GM21717 (cell line): ENCODE results near the gene E2F8.
"Not testable (repeated sequence)": the region's sequence is repeated elsewhere in the genome, so short reads cannot be mapped to it uniquely, and the experiment has no call there.

Experiments used
- ATAC-seq: cut with Tn5 transposase; IDR thresholded peaks from one replicate; pipeline ENCODE4 v1.9.1; 2021; ENCODE audit warnings: mild to moderate bottlenecking, moderate library complexity; ENCODE audit not compliant: unreplicated experiment

Gene E2F8, protein sequence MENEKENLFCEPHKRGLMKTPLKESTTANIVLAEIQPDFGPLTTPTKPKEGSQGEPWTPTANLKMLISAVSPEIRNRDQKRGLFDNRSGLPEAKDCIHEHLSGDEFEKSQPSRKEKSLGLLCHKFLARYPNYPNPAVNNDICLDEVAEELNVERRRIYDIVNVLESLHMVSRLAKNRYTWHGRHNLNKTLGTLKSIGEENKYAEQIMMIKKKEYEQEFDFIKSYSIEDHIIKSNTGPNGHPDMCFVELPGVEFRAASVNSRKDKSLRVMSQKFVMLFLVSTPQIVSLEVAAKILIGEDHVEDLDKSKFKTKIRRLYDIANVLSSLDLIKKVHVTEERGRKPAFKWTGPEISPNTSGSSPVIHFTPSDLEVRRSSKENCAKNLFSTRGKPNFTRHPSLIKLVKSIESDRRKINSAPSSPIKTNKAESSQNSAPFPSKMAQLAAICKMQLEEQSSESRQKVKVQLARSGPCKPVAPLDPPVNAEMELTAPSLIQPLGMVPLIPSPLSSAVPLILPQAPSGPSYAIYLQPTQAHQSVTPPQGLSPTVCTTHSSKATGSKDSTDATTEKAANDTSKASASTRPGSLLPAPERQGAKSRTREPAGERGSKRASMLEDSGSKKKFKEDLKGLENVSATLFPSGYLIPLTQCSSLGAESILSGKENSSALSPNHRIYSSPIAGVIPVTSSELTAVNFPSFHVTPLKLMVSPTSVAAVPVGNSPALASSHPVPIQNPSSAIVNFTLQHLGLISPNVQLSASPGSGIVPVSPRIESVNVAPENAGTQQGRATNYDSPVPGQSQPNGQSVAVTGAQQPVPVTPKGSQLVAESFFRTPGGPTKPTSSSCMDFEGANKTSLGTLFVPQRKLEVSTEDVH

DNA sequence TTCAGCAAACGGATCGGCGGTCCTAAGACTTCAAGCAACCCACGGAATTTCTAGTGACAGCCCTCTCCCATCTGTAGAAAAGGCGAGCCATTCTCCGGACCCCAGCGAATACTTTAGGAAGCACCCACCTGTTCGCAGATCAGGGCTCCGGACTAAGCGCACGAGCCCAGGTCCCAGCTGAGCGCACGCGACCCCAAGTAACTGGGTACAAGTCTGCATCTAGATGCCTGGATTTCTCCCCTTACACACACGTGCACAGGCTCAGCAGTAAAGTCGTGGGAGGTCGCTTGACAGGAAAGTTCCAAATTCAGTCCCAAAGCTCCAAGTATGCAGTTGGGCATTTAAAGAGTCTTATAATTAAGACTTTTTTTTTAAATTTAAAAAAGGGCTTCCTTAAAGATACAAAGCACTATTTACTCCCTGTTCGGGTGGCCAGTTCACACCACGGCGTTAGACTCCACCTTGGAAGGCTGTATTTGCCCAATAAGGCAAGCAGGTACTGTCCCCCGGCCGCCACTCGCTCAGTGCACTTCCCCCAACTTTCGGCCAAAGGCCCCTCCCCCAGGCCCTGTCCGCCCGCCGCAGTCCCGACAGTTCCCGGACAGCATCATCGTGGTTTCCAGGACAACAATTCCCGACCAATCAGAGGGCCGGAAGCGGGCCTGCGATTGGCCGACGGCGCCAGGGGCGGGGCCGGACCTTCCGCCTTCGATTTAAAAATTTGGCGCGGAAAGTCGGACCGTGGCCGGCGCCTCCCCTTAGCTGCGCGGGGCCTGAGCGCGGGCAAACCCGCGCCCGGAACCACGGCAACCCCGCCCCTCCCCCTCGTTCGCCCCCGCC is at the start of gene E2F8:
Gene E2F8, minus strand, starts transcription at position 526 of the 840 bp plus-strand sequence. CDS start 824 bp downstream, outside the sequence.
- peak; percentile 90 for ATAC-seq

DNA sequence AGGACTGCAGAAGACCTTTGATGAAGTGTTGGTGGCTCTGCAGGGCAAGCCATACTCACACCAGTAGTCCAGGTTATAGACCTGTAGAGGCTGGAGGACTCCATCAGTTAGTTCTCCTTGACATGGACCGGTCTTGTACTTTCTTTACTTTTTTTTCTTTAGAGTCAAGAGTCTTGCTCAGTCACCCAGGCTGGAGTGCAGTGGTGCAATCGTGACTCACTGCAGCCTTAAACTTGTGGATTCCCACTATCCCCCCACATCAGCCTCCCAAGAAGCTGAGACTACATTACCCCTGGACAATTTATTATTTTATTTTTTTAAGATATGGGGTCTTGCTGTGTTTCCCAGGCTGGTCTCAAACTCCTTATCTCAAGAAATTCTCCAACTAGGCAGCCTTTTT is 49.6 kb upstream of the E2F8 start:
- no peak for ATAC-seq

DNA sequence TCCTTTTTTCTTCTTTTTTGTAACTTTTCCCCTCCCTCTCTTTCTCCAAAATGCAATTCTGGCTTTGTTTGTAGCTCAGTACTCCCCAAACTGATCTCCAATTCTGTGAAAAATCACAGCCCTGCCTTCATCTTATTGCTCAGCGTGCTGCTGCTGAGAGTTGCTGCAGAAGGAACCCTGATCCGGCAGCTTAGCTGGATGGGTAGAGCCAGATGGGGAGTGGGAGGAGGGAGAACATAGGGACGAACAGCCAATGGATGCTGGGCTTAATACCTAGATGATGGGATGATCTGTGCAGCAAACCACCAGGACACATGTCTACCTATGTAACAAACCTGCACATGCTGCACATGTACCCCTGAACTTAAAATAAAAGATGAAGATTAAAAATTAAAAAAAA is 47.5 kb upstream of the E2F8 start:
- ATAC-seq: no peak

DNA sequence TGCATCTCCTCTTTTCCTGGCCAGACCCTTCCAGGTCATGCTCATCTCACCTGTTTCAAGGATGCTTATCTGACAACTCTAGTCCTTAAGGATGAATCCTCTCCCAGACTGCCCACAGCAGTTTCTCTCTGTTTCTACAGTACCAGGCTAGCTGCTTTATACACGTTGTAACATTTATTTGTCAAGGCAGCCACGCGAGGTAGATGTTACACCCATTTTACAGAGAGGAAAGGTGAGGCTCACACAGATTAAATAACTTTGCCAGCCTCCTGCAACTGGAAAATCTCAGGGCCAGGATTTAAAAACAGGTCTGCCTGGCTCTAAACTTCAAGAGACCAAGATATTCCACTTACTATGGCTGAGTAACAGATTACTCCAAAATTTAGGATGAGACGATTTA is 45.7 kb upstream of the E2F8 start:
- no peak for ATAC-seq

DNA sequence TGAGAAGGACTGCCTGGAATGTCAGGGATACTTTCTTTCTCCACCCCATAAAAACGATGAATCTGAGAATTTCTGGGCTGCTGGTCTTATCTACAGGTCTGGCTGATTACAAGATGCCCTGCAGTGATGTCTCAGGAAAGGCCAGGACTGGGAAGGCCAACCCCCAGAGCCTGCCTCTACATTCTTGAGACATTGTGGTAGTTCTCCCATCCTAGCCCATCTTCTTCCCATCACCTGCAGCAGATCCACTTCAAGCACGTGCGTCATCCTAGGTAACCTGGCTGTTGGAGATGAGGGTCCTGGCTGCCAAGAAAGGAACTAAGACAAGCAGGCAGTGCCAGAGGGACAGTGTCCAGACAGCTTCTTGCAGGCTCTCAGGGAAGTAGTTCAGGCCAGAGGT is 44.1 kb upstream of the E2F8 start:
- no peak for ATAC-seq

DNA sequence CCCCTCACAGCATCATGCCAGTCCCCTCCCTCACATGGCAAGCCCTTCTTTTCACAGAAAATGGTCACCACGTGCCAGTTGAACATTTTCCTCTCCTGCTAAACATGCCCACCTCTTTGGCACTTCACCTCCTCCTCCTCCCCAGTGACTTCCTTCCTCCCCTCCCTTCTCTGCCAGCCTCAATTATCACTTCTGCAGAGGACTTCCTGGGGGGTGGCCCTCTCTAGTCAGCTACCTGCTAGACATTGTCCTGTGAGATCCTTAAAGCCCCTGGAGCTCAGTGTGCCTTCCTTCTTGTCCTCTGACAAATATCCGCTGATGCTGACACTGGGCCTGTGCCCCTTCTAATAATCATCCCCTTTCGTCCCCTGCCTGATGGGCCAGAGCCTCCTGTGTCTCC is 43.2 kb upstream of the E2F8 start:
- no peak for ATAC-seq

DNA sequence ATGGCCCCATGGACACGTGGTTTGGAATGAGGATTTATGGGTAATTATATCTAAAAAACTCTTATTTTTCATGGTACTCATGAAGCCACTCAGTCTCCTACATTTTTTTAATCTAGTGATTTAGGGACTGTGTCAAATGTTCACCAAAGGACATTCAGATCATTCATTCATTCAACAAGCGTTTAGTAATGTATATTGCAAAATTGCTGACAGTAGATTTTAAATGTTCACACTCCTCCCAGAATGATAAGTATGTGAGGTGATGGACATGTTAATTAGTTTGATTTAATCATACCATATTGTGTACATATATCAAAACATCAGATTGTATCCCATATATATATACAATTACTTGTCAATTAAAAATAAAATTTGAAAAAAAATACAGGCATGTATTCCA is 40.8 kb upstream of the E2F8 start:
- no peak for ATAC-seq

DNA sequence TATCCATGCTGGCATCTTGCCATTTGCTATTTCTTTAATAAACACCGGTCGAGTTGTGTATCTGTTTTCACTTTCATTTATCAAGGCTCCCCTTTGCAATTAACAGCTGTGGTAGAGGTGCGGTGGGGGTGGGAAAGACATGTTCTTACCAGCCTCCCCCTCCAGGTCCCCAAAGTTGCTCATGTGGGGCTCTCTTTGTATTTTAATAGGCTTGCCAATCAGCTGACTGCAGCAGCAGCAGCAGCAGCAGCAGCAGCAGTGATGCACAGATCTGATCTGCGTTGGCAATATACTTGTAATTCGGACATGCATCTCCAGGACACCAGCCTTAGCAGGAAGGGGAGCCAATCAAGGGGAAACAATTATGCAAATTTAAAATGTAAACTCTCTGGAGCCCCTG is 40.3 kb upstream of the E2F8 start:
- no peak for ATAC-seq

DNA sequence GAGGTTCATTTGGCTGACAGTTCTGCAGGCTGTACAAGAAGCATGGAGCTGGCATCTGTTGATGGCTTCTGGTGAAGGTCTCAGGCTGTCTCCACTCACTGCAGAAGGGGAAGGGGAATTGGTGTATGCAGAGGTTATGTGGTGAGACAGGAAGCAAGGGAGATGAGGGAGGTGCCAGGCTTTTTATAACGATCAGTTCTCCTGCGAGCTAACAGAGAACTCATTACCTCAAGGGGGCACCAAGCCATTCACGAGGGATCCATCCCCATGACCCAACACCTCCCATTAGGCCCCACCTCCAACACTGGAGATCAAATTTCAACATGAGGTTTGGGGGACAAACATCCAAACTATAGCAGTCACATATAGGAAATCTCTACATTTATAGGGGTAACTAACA is 38.7 kb upstream of the E2F8 start:
- no peak for ATAC-seq

DNA sequence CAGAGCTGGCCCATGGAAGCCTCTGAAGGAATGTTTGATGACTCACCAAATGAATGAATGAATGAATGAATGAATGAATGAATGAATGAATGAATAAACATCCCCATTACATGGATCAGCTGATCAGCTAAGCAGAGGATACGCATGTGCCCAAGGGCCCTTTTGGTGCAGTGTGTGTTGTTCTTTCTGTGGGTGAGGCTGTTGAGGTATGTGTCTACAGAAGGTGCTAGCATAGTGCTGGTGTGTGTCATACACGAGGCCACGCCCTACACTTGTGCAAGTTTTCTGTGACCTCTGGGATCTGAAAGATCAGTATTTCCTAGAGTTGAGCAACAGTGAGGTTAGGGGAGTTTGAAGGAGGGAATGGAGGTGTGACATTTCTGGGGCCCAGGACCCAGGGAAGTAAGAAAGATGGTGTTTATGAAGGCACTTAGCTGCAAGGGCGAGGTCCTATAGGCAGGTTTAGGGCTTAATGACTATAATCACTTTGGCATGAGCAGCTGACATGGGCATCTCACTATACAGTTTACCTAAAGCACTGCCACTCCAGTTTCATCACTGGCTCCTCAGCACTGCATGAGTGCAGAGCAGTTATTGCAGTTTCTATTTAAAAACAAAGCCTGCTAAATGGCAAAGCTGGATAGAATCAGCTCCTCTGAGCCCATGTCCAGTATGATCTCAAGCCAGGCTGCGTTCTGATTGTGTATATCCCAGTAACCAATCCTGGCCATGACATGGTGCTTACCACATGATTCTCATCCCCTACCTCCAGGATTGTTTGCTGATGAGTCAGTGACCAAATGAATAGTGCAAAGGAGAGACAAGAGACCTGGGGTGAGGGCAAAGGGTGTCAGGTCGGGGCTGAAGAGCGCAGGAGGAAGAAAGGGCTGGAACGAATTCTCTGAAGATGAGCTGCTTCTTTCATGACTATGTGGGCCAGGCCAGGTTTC is 36.4 kb upstream of the E2F8 start:
- no peak for ATAC-seq

DNA sequence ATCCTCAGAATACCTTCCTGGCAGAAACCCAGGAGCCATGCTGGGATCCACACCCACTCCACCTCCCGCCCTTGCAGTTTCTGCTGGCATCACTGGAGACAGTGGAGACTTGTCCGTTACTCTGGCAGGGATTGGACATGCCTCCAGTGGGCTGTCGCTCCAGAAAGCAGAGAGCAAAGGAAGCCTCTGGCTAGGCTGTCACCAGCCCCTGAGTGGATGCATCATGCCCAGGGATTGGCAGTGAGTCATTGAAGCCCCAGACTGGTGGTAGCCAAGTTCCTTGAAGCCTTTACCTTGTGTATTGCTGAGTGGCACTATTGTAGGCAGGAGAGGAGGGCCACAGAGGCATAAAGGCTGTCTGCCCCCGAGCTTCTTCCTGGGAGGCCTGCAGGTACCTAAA is 34.8 kb upstream of the E2F8 start:
- ATAC-seq: no peak

DNA sequence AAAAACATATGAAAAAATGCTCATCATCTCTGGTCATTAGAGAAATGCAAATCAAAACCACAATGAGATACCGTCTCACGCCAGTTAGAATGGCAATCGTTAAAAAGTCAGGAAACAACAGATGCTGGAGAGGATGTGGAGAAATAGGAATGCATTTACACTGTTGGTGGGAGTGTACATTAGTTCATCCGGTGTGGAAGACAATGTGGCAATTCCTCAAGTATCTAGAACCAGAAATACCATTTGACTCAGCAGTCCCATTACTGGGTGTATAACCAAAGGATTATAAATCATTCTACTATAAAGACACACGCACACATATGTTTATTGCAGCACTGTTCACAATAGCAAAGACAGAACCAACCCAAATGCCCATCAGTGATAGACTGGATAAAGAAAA is 32.5 kb upstream of the E2F8 start:
- not testable (repeated sequence) for ATAC-seq

DNA sequence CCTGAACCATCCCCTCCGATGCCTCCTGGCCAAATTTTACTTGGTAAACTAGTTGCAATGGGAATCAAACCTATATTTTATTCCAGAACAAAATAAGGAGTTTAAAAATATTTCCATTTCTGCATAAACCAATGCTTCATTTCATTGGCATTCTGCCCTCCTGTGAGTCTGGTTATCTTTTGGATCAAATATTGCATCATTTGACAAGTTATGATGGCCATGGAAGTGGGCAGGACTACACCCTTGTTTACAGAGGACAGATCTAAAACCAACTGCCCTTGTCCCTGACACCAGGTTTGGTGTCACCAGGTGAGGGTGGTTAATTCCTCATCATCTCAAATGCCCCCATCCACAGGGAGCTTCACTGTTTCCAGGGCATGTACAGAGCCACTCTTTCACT is 28.2 kb upstream of the E2F8 start:
- ATAC-seq: no peak

DNA sequence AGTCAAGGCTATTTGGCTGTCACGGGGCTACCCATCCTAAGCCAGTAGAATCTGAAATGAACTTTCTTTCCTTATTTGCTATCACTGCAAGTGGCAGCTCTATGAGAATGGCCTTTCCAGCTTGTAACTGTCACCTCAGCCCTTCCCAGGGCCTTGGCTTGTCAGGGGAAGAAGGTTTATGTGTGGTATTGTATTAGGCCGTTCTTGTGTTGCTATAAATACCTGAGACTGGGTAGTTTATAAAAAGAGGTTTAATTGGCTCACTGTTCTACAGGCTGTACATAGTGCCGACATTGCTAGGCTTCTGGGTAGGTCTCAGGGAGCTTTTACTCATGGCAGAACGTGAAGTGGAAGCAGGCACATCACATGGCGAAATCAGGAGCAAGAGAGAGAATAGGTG is 26.8 kb upstream of the E2F8 start:
- ATAC-seq: no peak

DNA sequence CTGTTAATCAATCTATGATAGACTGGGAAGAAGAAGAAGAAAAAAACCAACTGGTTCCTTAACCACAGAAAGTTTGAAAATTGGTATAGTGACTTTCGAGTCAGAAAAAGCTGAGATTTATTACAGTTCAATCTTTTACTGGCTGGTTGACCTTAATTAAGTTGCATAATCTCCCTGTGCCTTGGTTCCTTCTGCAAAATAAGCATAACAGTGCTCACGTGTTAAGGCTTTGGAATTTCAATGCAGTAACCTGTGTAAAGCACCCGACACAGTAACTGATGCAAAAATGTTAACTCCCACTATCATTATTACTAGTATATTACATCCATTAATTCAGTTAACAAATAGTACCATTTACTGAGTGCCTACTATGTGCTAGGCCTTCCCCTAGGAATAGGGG is 22.6 kb upstream of the E2F8 start:
- no peak for ATAC-seq

DNA sequence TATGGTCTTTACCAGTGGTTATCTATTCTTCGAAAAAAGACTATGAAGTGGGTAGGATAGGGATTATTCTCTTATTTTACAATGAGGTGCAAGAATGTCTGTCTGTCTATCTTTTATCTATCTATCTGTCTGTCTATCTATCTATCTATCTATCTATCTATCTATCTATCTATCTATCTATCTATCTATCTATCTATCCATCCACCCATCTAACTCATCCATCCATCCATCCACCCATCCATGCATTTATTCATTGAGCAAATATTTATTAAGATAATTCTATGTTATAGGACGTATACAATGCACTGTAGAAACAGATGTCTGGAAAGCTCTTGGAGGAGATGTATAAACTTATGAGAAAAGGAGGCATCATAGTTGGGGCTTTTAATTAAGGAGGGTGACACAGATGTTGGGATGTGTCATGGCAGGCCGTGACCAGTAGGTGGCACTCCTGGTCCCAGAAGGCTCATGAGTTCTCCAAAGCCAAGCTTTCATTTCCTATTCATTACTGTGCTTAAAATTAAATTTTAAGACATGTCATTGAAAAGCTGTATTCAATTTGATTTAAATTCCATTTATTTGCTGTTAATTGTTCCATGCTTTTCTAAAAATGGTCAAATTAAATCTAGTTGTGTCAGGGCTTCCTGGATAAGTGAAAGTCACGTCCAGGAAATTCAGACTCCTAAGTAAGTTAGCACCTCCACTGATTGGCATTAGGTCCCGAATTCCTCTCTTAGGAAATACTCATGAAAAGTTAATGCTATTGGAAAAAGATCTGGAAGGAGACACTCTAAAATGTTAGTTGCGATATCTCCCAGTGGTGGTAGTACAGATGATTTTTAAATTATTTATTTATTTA is 19.0 kb upstream of the E2F8 start:
- ATAC-seq: peak; percentile 68

DNA sequence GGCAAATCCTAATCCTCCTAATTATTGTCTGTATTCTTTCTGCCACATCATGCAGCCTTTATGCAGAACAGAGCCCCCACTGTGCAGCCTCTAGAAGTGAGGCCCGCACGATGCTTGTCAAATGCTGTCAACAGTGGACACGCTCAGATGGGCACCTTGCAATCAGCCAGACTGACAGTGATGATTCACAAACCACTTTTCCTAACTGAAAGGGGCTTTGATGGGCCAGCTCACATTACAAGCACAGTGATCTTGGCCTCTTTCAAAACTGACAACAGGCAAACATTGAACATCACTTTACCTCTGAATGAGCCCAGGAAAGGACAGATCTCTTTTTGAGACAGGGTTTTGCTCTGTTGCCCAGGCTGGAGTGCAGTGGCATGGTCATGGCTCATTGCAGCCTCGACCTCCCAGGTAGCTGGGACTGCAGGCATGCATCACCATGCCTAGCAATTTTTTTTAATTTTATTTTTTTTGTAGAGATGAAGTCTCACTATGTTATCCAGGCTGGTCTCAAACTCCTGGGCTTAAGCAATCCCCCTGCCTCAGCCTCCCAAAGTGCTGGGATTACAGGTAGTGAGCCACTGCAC is 18.0 kb upstream of the E2F8 start:
- no peak for ATAC-seq

DNA sequence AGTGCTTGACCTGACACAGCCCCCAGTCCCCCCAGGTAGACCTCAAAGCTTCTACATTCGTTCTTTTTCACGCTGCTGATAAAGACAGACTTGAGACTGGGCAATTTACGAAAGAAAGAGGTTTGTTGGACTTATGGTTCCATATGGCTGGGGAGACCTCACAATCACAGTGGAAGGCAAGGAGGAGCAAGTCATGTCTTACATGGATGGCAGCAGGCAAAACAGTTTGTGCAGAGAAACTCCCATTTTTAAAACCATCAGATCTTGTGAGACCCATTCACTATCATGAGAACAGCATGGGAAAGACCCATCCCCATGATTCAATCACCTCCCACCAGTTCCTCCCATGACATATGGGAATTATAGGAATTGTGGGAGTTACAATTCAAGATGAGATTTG is 13.7 kb upstream of the E2F8 start:
- not testable (repeated sequence) for ATAC-seq

DNA sequence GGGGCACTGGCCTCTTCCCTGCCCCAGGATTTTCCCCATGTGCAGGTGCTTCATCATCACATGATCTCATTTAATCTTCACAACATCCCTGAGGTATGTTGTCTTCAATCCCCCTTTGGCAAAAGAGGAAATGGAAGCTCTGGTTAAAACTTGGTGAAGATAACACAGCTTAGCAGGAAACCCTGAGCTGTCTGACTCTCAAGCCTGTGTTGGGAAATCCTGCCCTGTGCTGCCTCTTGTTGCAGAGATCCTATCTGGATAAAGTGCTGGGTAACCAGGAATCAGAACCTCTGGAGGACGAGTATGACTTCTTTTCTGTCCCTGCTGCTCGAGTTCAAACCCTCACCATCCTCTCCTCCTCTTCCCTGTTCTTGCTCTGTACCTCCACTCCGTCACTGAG is 13.1 kb upstream of the E2F8 start:
- no peak for ATAC-seq
